Keratinocyte (primary cell): Measurements from ENCODE around the gene UBC. TPM values are rescaled to one million over a fixed set of nuclear protein-coding genes. Genes with fewer than 3 reads are reported as not detected.

Experiments used
- DNase-seq: peaks from one replicate; pipeline ENCODE4 v3.0.0-alpha.2; 2011; ENCODE audit warnings: low read depth, missing footprints, low spot score
- FAIRE-seq: peaks from 2 replicates; lab custom pipeline; 2011; peaks lifted over from hg19 to GRCh38; lab: Jason Lieb, UNC
- H2AFZ ChIP-seq: 2 replicates; pipeline ENCODE4 v1.6.0; 2012; ENCODE audit warnings: low read length, control low read depth, inconsistent platforms; ENCODE audit not compliant: control insufficient read depth
- H3K27ac ChIP-seq: 2 replicates; pipeline ENCODE4 v1.5.1; 2011; ENCODE audit warnings: low read length; ENCODE audit not compliant: control insufficient read depth, insufficient read depth
- H3K27me3 ChIP-seq: 3 replicates; pipeline ENCODE4 v1.6.0; 2011; ENCODE audit warnings: low read length; ENCODE audit not compliant: control insufficient read depth, insufficient read depth; ENCODE audit errors: extremely low read depth
- H3K36me3 ChIP-seq, 2 experiments: 2 replicates in 1 of 2; 3 replicates in 1 of 2; pipeline ENCODE4 v1.5.1; 2011; ENCODE audit warnings: low read length in 2 of 2, mild to moderate bottlenecking in 1 of 2; ENCODE audit not compliant: control insufficient read depth in 2 of 2, insufficient read depth in 2 of 2; ENCODE audit errors: extremely low read depth in 1 of 2
- H3K4me1 ChIP-seq: 3 replicates; pipeline ENCODE4 v1.5.1; 2011; ENCODE audit warnings: low read length; ENCODE audit not compliant: control insufficient read depth, insufficient read depth; ENCODE audit errors: extremely low read depth
- H3K4me2 ChIP-seq: 3 replicates; pipeline ENCODE4 v1.6.0; 2011; ENCODE audit warnings: low read depth, low read length; ENCODE audit not compliant: control insufficient read depth, insufficient read depth; ENCODE audit errors: extremely low read depth
- H3K4me3 ChIP-seq, 3 experiments: fragments of 200-600 bp in 1 of 3; sonication (generic) in 1 of 3; 2 replicates in 2 of 3; 3 replicates in 1 of 3; pipeline ENCODE4 v1.5.1; 2011 to 2016; ENCODE audit warnings: low read length in 3 of 3, mild to moderate bottlenecking in 3 of 3, control low read depth in 2 of 3, inconsistent platforms in 1 of 3, low read depth in 1 of 3, mixed read lengths in 1 of 3, mixed run types in 1 of 3, moderate library complexity in 1 of 3; ENCODE audit not compliant: control insufficient read depth in 2 of 3, insufficient read depth in 2 of 3; ENCODE audit errors: extremely low read depth in 1 of 3
- H3K79me2 ChIP-seq: 2 replicates; pipeline ENCODE4 v1.6.0; 2012; ENCODE audit warnings: low read length; ENCODE audit not compliant: control insufficient read depth, insufficient read depth
- H3K9ac ChIP-seq: 3 replicates; pipeline ENCODE4 v1.6.0; 2011; ENCODE audit warnings: low read length; ENCODE audit not compliant: control insufficient read depth, insufficient read depth; ENCODE audit errors: extremely low read depth
- H3K9me1 ChIP-seq: 3 replicates; pipeline ENCODE4 v1.6.0; 2011; ENCODE audit warnings: low read length; ENCODE audit not compliant: control insufficient read depth, insufficient read depth; ENCODE audit errors: extremely low read depth
- H3K9me3 ChIP-seq: 2 replicates; pipeline ENCODE4 v1.5.1; 2012; ENCODE audit warnings: low read depth, low read length; ENCODE audit not compliant: control insufficient read depth
- H4K20me1 ChIP-seq: 3 replicates; pipeline ENCODE4 v1.6.0; 2011; ENCODE audit warnings: low read length; ENCODE audit not compliant: control insufficient read depth, insufficient read depth; ENCODE audit errors: extremely low read depth
- CTCF ChIP-seq, 3 experiments: IDR thresholded peaks in 1 of 3; conservative IDR thresholded peaks in 1 of 3; optimal IDR thresholded peaks in 1 of 3; 2 replicates in 2 of 3; 3 replicates in 1 of 3; pipeline versions ENCODE3 to v1.5.1; 2011; ENCODE audit warnings: low read length in 3 of 3, mild to moderate bottlenecking in 3 of 3, moderate library complexity in 2 of 3, control low read depth in 1 of 3, inconsistent platforms in 1 of 3; ENCODE audit not compliant: insufficient read depth in 2 of 3; ENCODE audit errors: extremely low read depth in 1 of 3
- EZH2 ChIP-seq: IDR thresholded peaks from one replicate; pipeline ENCODE4 v1.6.1; 2012; ENCODE audit warnings: inconsistent platforms, mild to moderate bottlenecking, low read length, moderate library complexity
- dilution Hi-C: fragments of 300-500 bp; cut with MboI; formaldehyde crosslinking; loops from one replicate; pipeline ENCODE4 v1.7.0; 2020; ENCODE audit warnings: low sequenced_read_pairs; ENCODE audit not compliant: extremely low pct_ligation_motif_present
- polyA plus RNA-seq, 5 experiments: library from polyadenylated mRNA; depleted of rRNA in 3 of 5; stranded (reverse) in 3 of 5; stranded (forward) in 1 of 5; unstranded in 1 of 5; fragments of >200 nt; gene quantifications; 1 replicate in 1 of 5; 2 replicates in 3 of 5; 3 replicates in 1 of 5; pipeline versions ENCODE4 v1.2.1 to v1.2.3, GENCODE V29; 2011 to 2012; ENCODE audit warnings: missing spikeins in 2 of 5, low read depth in 1 of 5, low replicate concordance in 1 of 5

The UBC gene
- polyA plus RNA-seq, 1 donor (not counting 4 experiments of a cell fraction or from before 2014, with no cell fraction given), result 2,363 TPM

- Histone ChIP-seq H3K27me3 (no peaks in the 10 kb centered on the region), H2AFZ (no peak overlapping the region), H3K36me3 (peaks cover 0 to 4% of the 10 kb centered on the region in 2 experiments), H3K27ac (no peak overlapping the region), H3K9me1 (peaks cover 5% of the 10 kb centered on the region), H3K4me1 (peaks cover 32% of the 10 kb centered on the region), H4K20me1 (peaks cover 1% of the 10 kb centered on the region), H3K9me3 (no peaks in the 10 kb centered on the region), H3K4me3 (no peak overlapping the region), H3K9ac (no peak overlapping the region), H3K4me2 (no peak overlapping the region), H3K79me2 (peaks cover 17% of the 10 kb centered on the region)
- TF ChIP-seq CTCF (optimal IDR thresholded peaks at IDR 0.05 in 1 of 3, IDR thresholded peaks at IDR 0.05 in 1 of 3, conservative IDR thresholded peaks at IDR 0.05 in 1 of 3; ENCODE audit: extremely low read depth in 1 of 3, insufficient read depth in 2 of 3, low read length in 3 of 3), result no peak
- no peak for TF ChIP-seq EZH2
- dilution Hi-C loops, result no loop called here
- no peak for FAIRE-seq
- no peak for DNase-seq
These were observed 47.5 kb downstream of the UBC start for GRCh38 chr12:124866883-124867400.

DNA sequence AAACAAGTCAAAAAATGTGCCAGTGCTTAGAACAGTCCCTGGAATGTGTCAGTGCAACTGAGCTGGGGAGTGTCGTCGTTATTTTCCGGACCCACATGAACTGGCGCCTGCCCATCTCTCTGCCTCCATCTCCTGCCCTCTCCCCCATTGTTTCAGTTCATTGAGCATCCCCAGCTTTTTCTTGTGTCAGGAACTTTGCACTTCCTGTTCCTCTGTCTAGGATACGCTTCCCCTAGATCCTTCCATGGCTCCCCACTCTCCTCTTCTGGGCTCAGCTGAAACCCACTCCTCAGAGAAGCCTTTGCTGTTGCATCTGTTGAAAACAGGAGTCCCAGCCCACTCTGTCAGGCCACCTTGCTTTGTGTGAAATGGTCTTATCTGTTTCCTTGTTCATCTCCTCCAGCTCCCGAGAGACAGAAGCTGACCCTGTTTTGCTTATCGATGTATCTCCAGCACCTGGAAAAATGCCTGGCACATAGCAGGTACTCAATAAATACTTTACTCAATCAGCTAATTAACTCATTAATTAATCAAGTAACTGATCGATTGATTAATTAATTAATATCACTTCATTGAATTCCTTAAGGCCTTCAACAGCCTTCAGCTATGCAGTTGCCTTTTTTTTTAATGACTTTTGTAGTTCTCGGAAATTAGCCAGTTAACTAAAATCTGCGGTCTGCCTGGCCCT lies 48.1 kb downstream of the UBC start:
- Histone ChIP-seq H3K4me2 (no peak overlapping the region), H3K27ac (no peak overlapping the region)
- FAIRE-seq, result no peak

More for the DNA sequence above, 48.1 kb downstream of the UBC start:
- Histone ChIP-seq H3K9ac (no peak overlapping the region), H3K4me1 (peaks cover 38% of the 10 kb centered on the region), H4K20me1 (peaks cover 3% of the 10 kb centered on the region), H3K4me3 (no peak overlapping the region), H3K9me3 (no peaks in the 10 kb centered on the region), H2AFZ (no peak overlapping the region), H3K27me3 (no peaks in the 10 kb centered on the region), H3K36me3 (peaks cover 0 to 4% of the 10 kb centered on the region in 2 experiments), H3K79me2 (peaks cover 23% of the 10 kb centered on the region), H3K9me1 (peaks cover 7% of the 10 kb centered on the region)
- dilution Hi-C loops, result no loop called here
- no peak for DNase-seq
- TF ChIP-seq CTCF (optimal IDR thresholded peaks at IDR 0.05 in 1 of 3, IDR thresholded peaks at IDR 0.05 in 1 of 3, conservative IDR thresholded peaks at IDR 0.05 in 1 of 3; ENCODE audit: extremely low read depth in 1 of 3, insufficient read depth in 2 of 3, low read length in 3 of 3) (no peak), EZH2 (no peak)
